Measurements from ENCODE around the gene ABCF2. TPM values are rescaled to one million over a fixed set of nuclear protein-coding genes. Genes with fewer than 3 reads are reported as not detected.

Gene ABCF2
- total and polyA plus RNA-seq, 2 of the 4 experiments (the other 2 are of a cell fraction): 46.2 to 103 TPM

GRCh38 chr7:151186640-151187408 lies 40.2 kb downstream of the ABCF2 start, which contains the start of gene ASB10:
ASB10 (minus strand) TSS chr7:151187250; CDS start chr7:151187130, 120 bp downstream.
- H2AFZ ChIP-seq (replicated peaks; ENCODE audit: low read length, poor library complexity): no peak within 1 kb of the TSS
- no peak within 1 kb of the TSS for H2BK15ac ChIP-seq (ENCODE audit: low read depth, low read length)
- ATAC-seq (ENCODE audit: low read depth): no peak
- no peak within 1 kb of the TSS for H3K9ac ChIP-seq (ENCODE audit: low read depth, low read length)
- in situ Hi-C loops (cut with MboI; ENCODE audit: low sequenced_read_pairs) (no loop called here), dilution Hi-C loops (cut with HindIII; ENCODE audit: low sequenced_read_pairs, unreplicated experiment) (no loop called here), intact Hi-C loops (cut with micrococcal nuclease) (no loop called here)
- ChIA-PET POLR2A (ENCODE audit: unreplicated experiment) (no interaction called here), CTCF (interaction anchor here (0.5 kb wide), 1 partner anchor 34 kb away, joined by 3 read pairs; no protein-coding TSS in a partner anchor)
- no peak within 1 kb of the TSS for H3K4ac ChIP-seq (ENCODE audit: low read depth, low read length)
- no peaks in the 10 kb centered on the region for H3K79me1 ChIP-seq (ENCODE audit: low read depth in 1 of 2, low read length in 2 of 2)
- H2BK120ac ChIP-seq (ENCODE audit: low read depth, low read length): no peak within 1 kb of the TSS
- H3K9me3 ChIP-seq (ENCODE audit: control insufficient read depth, insufficient read depth, low read length): no peaks in the 10 kb centered on the region
- H3K27me3 ChIP-seq (ENCODE audit: control insufficient read depth, insufficient read depth, low read length): peaks cover 71% of the 10 kb centered on the region
- no peaks in the 10 kb centered on the region for H3K36me3 ChIP-seq (ENCODE audit: control insufficient read depth, insufficient read depth, low read length)
- no peak within 1 kb of the TSS for H4K91ac ChIP-seq (ENCODE audit: insufficient read depth, low read depth, low read length)
- H3K9me1 ChIP-seq (ENCODE audit: insufficient read depth, low read length): no peaks in the 10 kb centered on the region
- no peak within 1 kb of the TSS for H3K14ac ChIP-seq (replicated peaks; ENCODE audit: low read depth, low read length)
- no peak within 1 kb of the TSS for H4K8ac ChIP-seq (ENCODE audit: low read depth in 2 of 2, low read length in 2 of 2)
- H3K23ac ChIP-seq (ENCODE audit: low read depth, low read length): no peak within 1 kb of the TSS
- TF ChIP-seq CTCF (conservative IDR thresholded peaks at IDR 0.05; ENCODE audit: low read depth, low read length) (no peak), MAZ (IDR thresholded peaks at IDR 0.05; ENCODE audit: borderline replicate concordance, low read depth, low read length) (no peak), FOS (IDR thresholded peaks at IDR 0.05; ENCODE audit: low read depth, low read length) (no peak), BHLHE40 (IDR thresholded peaks at IDR 0.05; ENCODE audit: low read depth, low read length) (no peak), MXI1 (IDR thresholded peaks at IDR 0.05; ENCODE audit: borderline replicate concordance, low read depth, low read length) (no peak), RFX5 (IDR thresholded peaks at IDR 0.05; ENCODE audit: low read depth, low read length) (no peak), USF2 (IDR thresholded peaks at IDR 0.05; ENCODE audit: low read depth, low read length) (no peak), POLR2A (IDR thresholded peaks at IDR 0.05; ENCODE audit: low read depth, low read length) (no peak), MAFK (IDR thresholded peaks at IDR 0.05; ENCODE audit: low read depth, low read length) (no peak), ELK1 (IDR thresholded peaks at IDR 0.05; ENCODE audit: borderline replicate concordance, low read depth, low read length) (no peak), SMC3 (IDR thresholded peaks at IDR 0.05; ENCODE audit: low read depth, low read length) (no peak), RCOR1 (IDR thresholded peaks at IDR 0.05; ENCODE audit: insufficient replicate concordance, low read length) (no peak), RAD21 (IDR thresholded peaks at IDR 0.05; ENCODE audit: low read length) (no peak), CEBPB (IDR thresholded peaks at IDR 0.05; ENCODE audit: low read depth, low read length) (no peak)
- H3K4me3 ChIP-seq (ENCODE audit: insufficient read depth, low read depth, low read length): no peak within 1 kb of the TSS
- H2BK20ac ChIP-seq (ENCODE audit: low read depth, low read length): no peak within 1 kb of the TSS
- no peak within 1 kb of the TSS for H4K5ac ChIP-seq (ENCODE audit: low read depth, low read length)
- no peak within 1 kb of the TSS for H2AK5ac ChIP-seq (ENCODE audit: low read depth, low read length)
- no peak within 1 kb of the TSS for H3K27ac ChIP-seq (ENCODE audit: insufficient read depth, low read length)
- BruUV-seq (replicated peaks): no TSS peak
- 55% methylated on average over 8 of the region's 22 CpGs; no CpG with 5 or more reads in 1 of the 2 experiments for WGBS, 2 experiments (ENCODE audit: extremely low coverage in 2 of 2, insufficient read length in 1 of 2)
- H3K4me1 ChIP-seq (ENCODE audit: control insufficient read depth, insufficient read depth, low read length): no peaks in the 10 kb centered on the region
- H3K4me2 ChIP-seq (ENCODE audit: low read depth, low read length): no peak within 1 kb of the TSS
- H2AK9ac ChIP-seq (replicated peaks; ENCODE audit: low read depth, low read length, poor library complexity): no peak within 1 kb of the TSS
- H2BK5ac ChIP-seq (ENCODE audit: low read depth, low read length, poor library complexity, severe bottlenecking): no peak within 1 kb of the TSS
- no peak within 1 kb of the TSS for H3K56ac ChIP-seq (ENCODE audit: extremely low read depth, insufficient read depth, low read length)
- H3K18ac ChIP-seq (ENCODE audit: low read depth, low read length): no peak within 1 kb of the TSS
- DNase-seq: no peak
- H4K20me1 ChIP-seq (ENCODE audit: insufficient read depth, low read length): no peaks in the 10 kb centered on the region

All from IMR-90 (cell line).